AG20443 (cell line): ENCODE data around the gene SH3PXD2A.
A peak's percentile ranks its signal among the peaks of the same experiment; 100 is the strongest.

Experiments
- DNase-seq: peaks from one replicate; pipeline ENCODE4 v3.0.0; 2012; ENCODE audit warnings: low spot score, mixed read lengths

Gene SH3PXD2A

GRCh38 chr10:103812432-103812831, 42.9 kb downstream of the SH3PXD2A start:
- DNase-seq, result no peak

GRCh38 chr10:103812004-103812403, 43.4 kb downstream of the SH3PXD2A start:
- DNase-seq, result no peak

- DNase-seq, result no peak
Measured at GRCh38 chr10:103811463-103811862, 43.9 kb downstream of the SH3PXD2A start.

- no peak for DNase-seq
Measured at GRCh38 chr10:103808780-103809179, 46.6 kb downstream of the SH3PXD2A start.

GRCh38 chr10:103807996-103808395, 47.4 kb downstream of the SH3PXD2A start:
- DNase-seq, result no peak

- DNase-seq, result no peak
Measured at GRCh38 chr10:103806395-103807187, 48.8 kb downstream of the SH3PXD2A start.

- DNase-seq, result no peak
Measured at GRCh38 chr10:103805781-103806180, 49.6 kb downstream of the SH3PXD2A start.

- no peak for DNase-seq
Measured at GRCh38 chr10:103804871-103805270, 50.5 kb downstream of the SH3PXD2A start.

GRCh38 chr10:103803941-103804340, 51.4 kb downstream of the SH3PXD2A start:
- DNase-seq, result no peak

GRCh38 chr10:103802637-103803353, 52.6 kb downstream of the SH3PXD2A start:
- no peak for DNase-seq

- no peak for DNase-seq
Measured at GRCh38 chr10:103802081-103802480, 53.3 kb downstream of the SH3PXD2A start.

GRCh38 chr10:103800789-103801540, 54.4 kb downstream of the SH3PXD2A start:
- DNase-seq, result no peak

GRCh38 chr10:103800089-103800488, 55.3 kb downstream of the SH3PXD2A start:
- DNase-seq, result no peak

GRCh38 chr10:103799341-103799740, 56.0 kb downstream of the SH3PXD2A start:
- no peak for DNase-seq

GRCh38 chr10:103798511-103798910, 56.9 kb downstream of the SH3PXD2A start:
- DNase-seq, result no peak

- DNase-seq, result no peak
Measured at GRCh38 chr10:103797857-103798256, 57.5 kb downstream of the SH3PXD2A start.

GRCh38 chr10:103795634-103796270, 59.6 kb downstream of the SH3PXD2A start:
- no peak for DNase-seq

- DNase-seq, result no peak
Measured at GRCh38 chr10:103794996-103795395, 60.4 kb downstream of the SH3PXD2A start.

GRCh38 chr10:103793920-103794883, 61.2 kb downstream of the SH3PXD2A start:
- DNase-seq, result no peak

- no peak for DNase-seq
Measured at GRCh38 chr10:103793429-103793828, 61.9 kb downstream of the SH3PXD2A start.

GRCh38 chr10:103792547-103792946, 62.8 kb downstream of the SH3PXD2A start:
- DNase-seq, result peak; percentile 69
